Liver (tissue), 3 donors: Measurements from ENCODE around the gene EFCAB11.

ENCODE experiments used
- FOXA1 ChIP-seq: IDR thresholded peaks from 2 replicates; pipeline ENCODE4 v1.6.1; 2016; ENCODE audit warnings: antibody characterized with exemption
- GABPA ChIP-seq, 2 donors: IDR thresholded peaks in 1 of 2; conservative IDR thresholded peaks in 1 of 2; 2 replicates each; pipeline ENCODE4 v1.6.1; 2016; ENCODE audit warnings: antibody characterized with exemption in 2 of 2, mild to moderate bottlenecking in 1 of 2, moderate library complexity in 1 of 2
- HNF4G ChIP-seq: IDR thresholded peaks from 2 replicates; pipeline ENCODE4 v1.6.1; 2016; ENCODE audit warnings: antibody characterized with exemption
- JUND ChIP-seq, 2 donors: IDR thresholded peaks; 2 replicates each; pipeline ENCODE4 v1.6.1; 2016; ENCODE audit warnings: antibody characterized with exemption in 2 of 2
- RAD21 ChIP-seq, 2 donors: IDR thresholded peaks; 2 replicates each; pipeline ENCODE4 v1.6.1; 2016; ENCODE audit warnings: antibody characterized with exemption in 2 of 2, mild to moderate bottlenecking in 2 of 2
- RXRA ChIP-seq, 2 donors: IDR thresholded peaks; 2 replicates each; pipeline ENCODE4 v1.6.1; 2017 to 2018; ENCODE audit warnings: antibody characterized with exemption in 2 of 2, mild to moderate bottlenecking in 1 of 2
- SP1 ChIP-seq: IDR thresholded peaks from 2 replicates; pipeline ENCODE4 v1.6.1; 2018; ENCODE audit warnings: antibody characterized with exemption, mild to moderate bottlenecking
- TAF1 ChIP-seq: conservative IDR thresholded peaks from 2 replicates; pipeline ENCODE4 v1.6.1; 2016; ENCODE audit warnings: antibody characterized with exemption, mild to moderate bottlenecking
- YY1 ChIP-seq: IDR thresholded peaks from 2 replicates; pipeline ENCODE4 v1.6.1; 2016; ENCODE audit warnings: antibody characterized with exemption, mild to moderate bottlenecking
- TF ChIP-seq, protein P1 (sequence below): fragments of 150-350 bp; IDR thresholded peaks from 2 replicates; pipeline ENCODE4 v1.5.1; 2017; ENCODE audit warnings: improper control_type of control experiment, low read depth, low read length; ENCODE audit not compliant: missing input control
- TF ChIP-seq, protein P2 (sequence below): IDR thresholded peaks from 2 replicates; pipeline ENCODE4 v1.6.1; 2016; ENCODE audit warnings: antibody characterized with exemption
- TF ChIP-seq, protein P3 (sequence below): IDR thresholded peaks from 2 replicates; pipeline ENCODE4 v1.6.1; 2016; ENCODE audit warnings: antibody characterized with exemption, mild to moderate bottlenecking
- TF ChIP-seq, protein P4 (sequence below): IDR thresholded peaks from 2 replicates; pipeline ENCODE4 v1.6.1; 2016; ENCODE audit warnings: antibody characterized with exemption
- donor health status: healthy.
- donor health status: healthy.

DNA sequence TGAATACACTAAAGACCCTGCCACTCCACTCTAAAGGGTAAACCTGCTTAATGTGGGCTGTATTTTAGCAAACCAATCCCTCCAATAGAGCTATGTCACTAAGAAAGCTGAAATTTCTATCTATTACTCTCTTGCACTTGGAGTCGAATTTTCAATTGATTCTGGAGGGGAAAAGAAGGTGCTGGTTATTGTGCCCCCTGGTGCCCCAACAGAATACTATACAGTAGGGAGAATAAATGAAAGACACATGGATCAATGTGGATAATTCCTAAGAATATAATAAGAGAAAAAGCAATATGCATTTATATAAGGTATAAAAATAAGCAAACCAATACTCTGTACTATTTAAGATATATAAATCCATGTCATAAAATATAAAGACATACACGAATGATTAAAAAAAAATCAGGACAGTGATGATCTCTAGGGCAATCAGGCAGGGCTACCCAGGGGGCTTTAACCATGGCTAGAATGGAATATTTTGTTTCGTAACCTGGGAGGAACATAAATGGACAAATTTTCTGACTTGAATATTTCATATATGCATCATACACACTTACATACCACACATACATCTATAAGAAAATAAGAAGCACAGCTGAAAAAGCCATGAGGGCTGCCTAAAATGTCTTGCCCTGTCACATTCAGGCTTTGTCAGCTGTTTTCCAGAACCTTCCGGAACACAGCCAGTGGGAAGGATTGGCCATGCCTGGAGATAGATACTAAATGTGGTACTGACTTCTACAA is 54.4 kb downstream of the EFCAB11 start:
- TF ChIP-seq, protein P1, sequence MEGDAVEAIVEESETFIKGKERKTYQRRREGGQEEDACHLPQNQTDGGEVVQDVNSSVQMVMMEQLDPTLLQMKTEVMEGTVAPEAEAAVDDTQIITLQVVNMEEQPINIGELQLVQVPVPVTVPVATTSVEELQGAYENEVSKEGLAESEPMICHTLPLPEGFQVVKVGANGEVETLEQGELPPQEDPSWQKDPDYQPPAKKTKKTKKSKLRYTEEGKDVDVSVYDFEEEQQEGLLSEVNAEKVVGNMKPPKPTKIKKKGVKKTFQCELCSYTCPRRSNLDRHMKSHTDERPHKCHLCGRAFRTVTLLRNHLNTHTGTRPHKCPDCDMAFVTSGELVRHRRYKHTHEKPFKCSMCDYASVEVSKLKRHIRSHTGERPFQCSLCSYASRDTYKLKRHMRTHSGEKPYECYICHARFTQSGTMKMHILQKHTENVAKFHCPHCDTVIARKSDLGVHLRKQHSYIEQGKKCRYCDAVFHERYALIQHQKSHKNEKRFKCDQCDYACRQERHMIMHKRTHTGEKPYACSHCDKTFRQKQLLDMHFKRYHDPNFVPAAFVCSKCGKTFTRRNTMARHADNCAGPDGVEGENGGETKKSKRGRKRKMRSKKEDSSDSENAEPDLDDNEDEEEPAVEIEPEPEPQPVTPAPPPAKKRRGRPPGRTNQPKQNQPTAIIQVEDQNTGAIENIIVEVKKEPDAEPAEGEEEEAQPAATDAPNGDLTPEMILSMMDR = peak; percentile 46
- no peak for TF ChIP-seq RXRA (IDR thresholded peaks at IDR 0.05)
- TF ChIP-seq, protein P2, sequence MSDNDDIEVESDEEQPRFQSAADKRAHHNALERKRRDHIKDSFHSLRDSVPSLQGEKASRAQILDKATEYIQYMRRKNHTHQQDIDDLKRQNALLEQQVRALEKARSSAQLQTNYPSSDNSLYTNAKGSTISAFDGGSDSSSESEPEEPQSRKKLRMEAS = no peak
- TF ChIP-seq, protein P3, sequence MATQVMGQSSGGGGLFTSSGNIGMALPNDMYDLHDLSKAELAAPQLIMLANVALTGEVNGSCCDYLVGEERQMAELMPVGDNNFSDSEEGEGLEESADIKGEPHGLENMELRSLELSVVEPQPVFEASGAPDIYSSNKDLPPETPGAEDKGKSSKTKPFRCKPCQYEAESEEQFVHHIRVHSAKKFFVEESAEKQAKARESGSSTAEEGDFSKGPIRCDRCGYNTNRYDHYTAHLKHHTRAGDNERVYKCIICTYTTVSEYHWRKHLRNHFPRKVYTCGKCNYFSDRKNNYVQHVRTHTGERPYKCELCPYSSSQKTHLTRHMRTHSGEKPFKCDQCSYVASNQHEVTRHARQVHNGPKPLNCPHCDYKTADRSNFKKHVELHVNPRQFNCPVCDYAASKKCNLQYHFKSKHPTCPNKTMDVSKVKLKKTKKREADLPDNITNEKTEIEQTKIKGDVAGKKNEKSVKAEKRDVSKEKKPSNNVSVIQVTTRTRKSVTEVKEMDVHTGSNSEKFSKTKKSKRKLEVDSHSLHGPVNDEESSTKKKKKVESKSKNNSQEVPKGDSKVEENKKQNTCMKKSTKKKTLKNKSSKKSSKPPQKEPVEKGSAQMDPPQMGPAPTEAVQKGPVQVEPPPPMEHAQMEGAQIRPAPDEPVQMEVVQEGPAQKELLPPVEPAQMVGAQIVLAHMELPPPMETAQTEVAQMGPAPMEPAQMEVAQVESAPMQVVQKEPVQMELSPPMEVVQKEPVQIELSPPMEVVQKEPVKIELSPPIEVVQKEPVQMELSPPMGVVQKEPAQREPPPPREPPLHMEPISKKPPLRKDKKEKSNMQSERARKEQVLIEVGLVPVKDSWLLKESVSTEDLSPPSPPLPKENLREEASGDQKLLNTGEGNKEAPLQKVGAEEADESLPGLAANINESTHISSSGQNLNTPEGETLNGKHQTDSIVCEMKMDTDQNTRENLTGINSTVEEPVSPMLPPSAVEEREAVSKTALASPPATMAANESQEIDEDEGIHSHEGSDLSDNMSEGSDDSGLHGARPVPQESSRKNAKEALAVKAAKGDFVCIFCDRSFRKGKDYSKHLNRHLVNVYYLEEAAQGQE = no peak
- TF ChIP-seq, protein P4, sequence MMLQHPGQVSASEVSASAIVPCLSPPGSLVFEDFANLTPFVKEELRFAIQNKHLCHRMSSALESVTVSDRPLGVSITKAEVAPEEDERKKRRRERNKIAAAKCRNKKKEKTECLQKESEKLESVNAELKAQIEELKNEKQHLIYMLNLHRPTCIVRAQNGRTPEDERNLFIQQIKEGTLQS = no peak
- no peak for TF ChIP-seq SP1
- TF ChIP-seq YY1 = no peak
- TF ChIP-seq TAF1 = no peak
- no peak for TF ChIP-seq GABPA (IDR thresholded peaks at IDR 0.05 in 1 of 2, conservative IDR thresholded peaks at IDR 0.05 in 1 of 2)
- no peak for TF ChIP-seq FOXA1
- TF ChIP-seq RAD21 (IDR thresholded peaks at IDR 0.05) = peak; percentile 70 to 82
- TF ChIP-seq JUND (IDR thresholded peaks at IDR 0.05) = no peak
- TF ChIP-seq HNF4G = no peak
